ENCODE results near the gene TNFRSF1A.

TNFRSF1A gene

GRCh38 chr12:6323340-6323994 is 18.4 kb downstream of the TNFRSF1A start:
- DNase-seq (ENCODE audit: low read depth), result peak; percentile 86

- no peak for DNase-seq (ENCODE audit: low read depth)
Observed at GRCh38 chr12:6322969-6323339, 18.9 kb downstream of the TNFRSF1A start.

- no peak for DNase-seq (ENCODE audit: low read depth)
Observed at GRCh38 chr12:6322352-6322751, 19.5 kb downstream of the TNFRSF1A start.

- DNase-seq (ENCODE audit: low read depth), result no peak
Observed at GRCh38 chr12:6321905-6322304, 20.0 kb downstream of the TNFRSF1A start.

GRCh38 chr12:6319446-6319845 is 22.4 kb downstream of the TNFRSF1A start:
- DNase-seq (ENCODE audit: low read depth), result no peak

GRCh38 chr12:6318440-6318879 is 23.4 kb downstream of the TNFRSF1A start:
- DNase-seq (ENCODE audit: low read depth), result no peak

GRCh38 chr12:6317693-6318439 is 24.0 kb downstream of the TNFRSF1A start:
- no peak for DNase-seq (ENCODE audit: low read depth)

GRCh38 chr12:6316921-6317692 is 24.8 kb downstream of the TNFRSF1A start:
- no peak for DNase-seq (ENCODE audit: low read depth)

GRCh38 chr12:6315704-6316597 is 25.9 kb downstream of the TNFRSF1A start:
- no peak for DNase-seq (ENCODE audit: low read depth)

- no peak for DNase-seq (ENCODE audit: low read depth)
Observed at GRCh38 chr12:6315184-6315583, 26.7 kb downstream of the TNFRSF1A start.

GRCh38 chr12:6314776-6315175 is 27.1 kb downstream of the TNFRSF1A start:
- DNase-seq (ENCODE audit: low read depth), result no peak

GRCh38 chr12:6313326-6313940 is 28.4 kb downstream of the TNFRSF1A start:
- DNase-seq (ENCODE audit: low read depth), result no peak

- no peak for DNase-seq (ENCODE audit: low read depth)
Observed at GRCh38 chr12:6312529-6313325, 29.1 kb downstream of the TNFRSF1A start.

- no peak for DNase-seq (ENCODE audit: low read depth)
Observed at GRCh38 chr12:6311822-6312528, 29.9 kb downstream of the TNFRSF1A start.

GRCh38 chr12:6310771-6311610 is 30.9 kb downstream of the TNFRSF1A start:
- no peak for DNase-seq (ENCODE audit: low read depth)

- no peak for DNase-seq (ENCODE audit: low read depth)
Observed at GRCh38 chr12:6307529-6307928, 34.3 kb downstream of the TNFRSF1A start.

GRCh38 chr12:6306599-6307220 is 35.2 kb downstream of the TNFRSF1A start:
- no peak for DNase-seq (ENCODE audit: low read depth)

GRCh38 chr12:6306151-6306550 is 35.7 kb downstream of the TNFRSF1A start:
- no peak for DNase-seq (ENCODE audit: low read depth)

- DNase-seq (ENCODE audit: low read depth), result no peak
Observed at GRCh38 chr12:6303071-6303470, 38.8 kb downstream of the TNFRSF1A start.
